GM13977 (cell line): Measurements from ENCODE around the gene C1orf52.
"Not testable (repeated sequence)": the region's sequence is repeated elsewhere in the genome, so short reads cannot be mapped to it uniquely, and the experiment has no call there.

Source experiments
- DNase-seq: peaks from one replicate; pipeline ENCODE4 v3.0.0; 2012; ENCODE audit warnings: low spot score
- in situ Hi-C: fragments of 300-500 bp; cut with MboI; formaldehyde crosslinking; loops from one replicate; pipeline ENCODE4 v1.12.0; 2022; ENCODE audit warnings: low sequenced_read_pairs, low pct_unique_long_range_greater_than_20kb, mixed read lengths, inconsistent platforms; ENCODE audit not compliant: unreplicated experiment
- TF ChIP-seq, protein P1 (sequence below): IDR thresholded peaks from 2 replicates; pipeline ENCODE4 v1.5.1; 2012; ENCODE audit warnings: mild to moderate bottlenecking, control low read depth; ENCODE audit not compliant: insufficient read depth; ENCODE audit errors: extremely low read depth, missing control alignments

The C1orf52 gene

GRCh38 chr1:85259912-85260274 is 431 bp upstream of the C1orf52 start:
- DNase-seq: no peak
- TF ChIP-seq, protein P1, sequence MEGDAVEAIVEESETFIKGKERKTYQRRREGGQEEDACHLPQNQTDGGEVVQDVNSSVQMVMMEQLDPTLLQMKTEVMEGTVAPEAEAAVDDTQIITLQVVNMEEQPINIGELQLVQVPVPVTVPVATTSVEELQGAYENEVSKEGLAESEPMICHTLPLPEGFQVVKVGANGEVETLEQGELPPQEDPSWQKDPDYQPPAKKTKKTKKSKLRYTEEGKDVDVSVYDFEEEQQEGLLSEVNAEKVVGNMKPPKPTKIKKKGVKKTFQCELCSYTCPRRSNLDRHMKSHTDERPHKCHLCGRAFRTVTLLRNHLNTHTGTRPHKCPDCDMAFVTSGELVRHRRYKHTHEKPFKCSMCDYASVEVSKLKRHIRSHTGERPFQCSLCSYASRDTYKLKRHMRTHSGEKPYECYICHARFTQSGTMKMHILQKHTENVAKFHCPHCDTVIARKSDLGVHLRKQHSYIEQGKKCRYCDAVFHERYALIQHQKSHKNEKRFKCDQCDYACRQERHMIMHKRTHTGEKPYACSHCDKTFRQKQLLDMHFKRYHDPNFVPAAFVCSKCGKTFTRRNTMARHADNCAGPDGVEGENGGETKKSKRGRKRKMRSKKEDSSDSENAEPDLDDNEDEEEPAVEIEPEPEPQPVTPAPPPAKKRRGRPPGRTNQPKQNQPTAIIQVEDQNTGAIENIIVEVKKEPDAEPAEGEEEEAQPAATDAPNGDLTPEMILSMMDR: no peak
- in situ Hi-C loops: loop anchor here (10.0 kb wide), 1 partner anchor 305 kb away; no protein-coding TSS in a partner anchor

DNA sequence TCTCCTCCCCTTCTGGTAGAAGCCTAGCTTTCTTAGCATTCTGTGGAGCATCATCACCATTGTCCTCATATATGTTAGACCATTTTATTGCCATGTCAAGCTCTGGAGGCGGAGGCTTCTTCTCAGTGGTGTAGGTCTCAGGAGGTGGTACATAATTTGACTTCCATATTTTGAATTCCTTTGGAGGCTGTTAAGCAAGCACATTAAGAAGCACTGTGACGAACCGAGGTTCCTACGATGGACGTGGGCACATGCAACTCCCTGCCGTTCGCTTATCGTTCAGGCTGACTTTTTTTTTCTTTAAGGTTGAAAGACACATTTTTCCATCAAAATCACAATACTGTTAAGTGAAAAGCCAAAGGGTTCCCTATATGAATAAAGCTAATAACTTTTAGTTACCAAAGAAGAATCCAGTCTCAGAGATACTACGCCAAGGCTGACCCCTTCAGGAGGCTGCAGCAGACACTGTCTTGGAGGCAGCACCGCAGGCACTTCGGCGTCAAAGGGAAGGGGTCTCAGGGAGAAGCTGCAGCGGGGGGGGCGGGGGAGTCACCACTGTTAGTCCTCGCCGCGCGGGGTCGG is 835 bp downstream of the C1orf52 start:
- TF ChIP-seq, protein P1: no peak
- no peak for DNase-seq
- in situ Hi-C loops: loop anchor here (10.0 kb wide), 1 partner anchor 304 kb away; no protein-coding TSS in a partner anchor

GRCh38 chr1:85249042-85249441 is 10.4 kb downstream of the C1orf52 start:
- in situ Hi-C loops: loop anchor here (25.0 kb wide), 1 partner anchor 137 kb away; no protein-coding TSS in a partner anchor
- not testable (repeated sequence) for DNase-seq

GRCh38 chr1:85245891-85246290 is 13.6 kb downstream of the C1orf52 start:
- no peak for DNase-seq
- TF ChIP-seq, protein P1: no peak
- in situ Hi-C loops: loop anchor here (25.0 kb wide), 1 partner anchor 134 kb away; no protein-coding TSS in a partner anchor

DNA sequence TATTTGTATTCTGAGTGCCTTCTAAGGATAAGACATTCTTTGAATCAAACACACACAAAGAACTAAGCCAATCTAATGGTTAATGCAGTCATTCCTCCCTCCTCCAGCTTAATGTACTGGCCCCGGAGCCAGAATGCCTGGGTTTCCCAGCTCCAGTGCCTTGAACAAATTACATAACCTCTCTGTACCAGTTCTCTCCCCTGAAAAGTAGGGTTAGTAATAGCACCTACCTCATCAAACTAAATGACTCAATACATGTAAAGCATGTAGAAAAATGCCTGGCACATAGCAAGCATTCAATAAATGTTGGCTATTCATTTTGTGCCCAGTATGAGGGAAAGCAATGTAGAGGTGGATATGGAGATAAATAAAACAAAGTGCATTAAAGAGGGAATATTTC is 14.0 kb downstream of the C1orf52 start:
- in situ Hi-C loops: loop anchor here (25.0 kb wide), 1 partner anchor 133 kb away; no protein-coding TSS in a partner anchor

DNA sequence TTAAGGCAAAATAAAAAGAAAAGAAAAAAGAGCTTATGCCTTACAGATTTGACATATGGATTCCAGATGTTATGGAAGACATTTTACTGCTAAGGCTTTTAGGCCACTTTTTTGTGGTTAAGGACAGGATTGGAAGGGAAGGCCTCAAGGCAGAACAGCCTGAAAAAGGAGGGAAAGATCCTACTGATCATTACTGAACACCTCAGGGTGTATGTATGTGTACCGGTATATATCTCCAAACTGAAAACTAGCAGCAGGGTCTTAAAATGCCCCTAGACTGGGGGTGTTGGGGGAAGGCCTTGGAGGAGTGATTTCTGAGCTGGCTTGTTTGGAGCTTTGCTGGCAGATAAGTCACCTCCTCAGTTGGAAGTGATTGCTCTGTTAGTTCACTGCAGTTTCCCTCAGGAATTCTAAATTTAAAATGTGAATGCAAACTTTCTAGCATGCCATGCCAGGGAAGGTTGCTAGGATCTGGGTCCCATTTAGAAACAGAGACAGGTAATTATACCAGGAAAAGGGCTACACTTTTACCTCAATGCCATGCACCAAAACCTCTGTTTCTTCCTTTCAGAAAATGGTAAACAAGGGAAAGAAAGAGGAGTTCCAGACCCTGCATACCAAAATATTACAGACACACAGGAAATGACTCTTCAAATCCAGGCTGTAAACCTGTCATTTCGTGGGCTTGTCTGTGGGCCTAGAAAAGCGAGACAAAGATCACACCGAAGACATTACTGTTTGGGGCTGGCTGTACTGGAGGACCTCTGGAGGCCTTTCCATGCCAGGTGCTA is 15.0 kb downstream of the C1orf52 start:
- in situ Hi-C loops: loop anchor here (25.0 kb wide), 1 partner anchor 132 kb away; no protein-coding TSS in a partner anchor
- TF ChIP-seq, protein P1: no peak
- DNase-seq: no peak

More for the DNA sequence above, 14.0 kb downstream of the C1orf52 start:
- DNase-seq: no peak
- TF ChIP-seq, protein P1: no peak

DNA sequence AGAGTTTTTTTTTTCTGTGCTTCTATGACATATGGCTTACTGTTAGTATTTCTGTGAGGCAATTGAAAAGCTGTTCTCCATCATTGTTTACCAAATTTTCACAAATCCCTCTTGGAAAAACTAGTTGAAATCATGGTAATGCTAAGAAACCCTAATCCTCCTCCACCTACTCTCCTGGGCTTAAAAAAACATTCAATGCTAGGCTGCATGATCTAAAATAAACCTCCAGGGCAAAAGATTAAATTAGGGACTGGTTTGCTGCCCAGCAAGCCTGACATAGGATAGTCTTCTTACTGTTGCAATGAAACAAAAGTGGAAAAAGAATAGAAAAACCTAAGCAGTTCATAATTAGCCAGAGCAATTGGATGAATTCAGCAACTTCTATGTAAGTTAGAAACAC is 16.1 kb downstream of the C1orf52 start:
- TF ChIP-seq, protein P1: no peak
- no peak for DNase-seq
- in situ Hi-C loops: loop anchor here (25.0 kb wide), 1 partner anchor 131 kb away; no protein-coding TSS in a partner anchor
